GM23338 (cell line): ENCODE measurements around the gene SLC37A1. TPM values are rescaled to one million over a fixed set of nuclear protein-coding genes. Genes with fewer than 3 reads are reported as not detected.

Source experiments
- ATAC-seq: fragments of 200-7000 bp; cut with Tn5 transposase; 3 replicates; pipeline ENCODE4 v1.9.1; 2020
- DNase-seq: peaks from one replicate; pipeline ENCODE4 v3.0.0-alpha.2; 2015; ENCODE audit warnings: low spot score
- H2AFZ ChIP-seq: fragments of 200-600 bp; sonication (generic); 2 replicates; pipeline ENCODE4 v1.8.0; 2016; ENCODE audit warnings: antibody characterized with exemption, mild to moderate bottlenecking, moderate library complexity
- H3F3A ChIP-seq: fragments of 200-600 bp; sonication (generic); replicated peaks from 2 replicates; pipeline ENCODE4 v1.8.0; 2017; ENCODE audit warnings: antibody characterized with exemption, mixed run types, low read depth
- H3K27ac ChIP-seq: fragments of 200-600 bp; sonication (generic); 2 replicates; pipeline ENCODE4 v1.6.1; 2016; ENCODE audit warnings: low read depth
- H3K27me3 ChIP-seq: fragments of 200-600 bp; sonication (generic); 2 replicates; pipeline ENCODE4 v1.8.0; 2016; ENCODE audit warnings: mild to moderate bottlenecking, mixed run types, moderate library complexity; ENCODE audit not compliant: insufficient read depth
- H3K36me3 ChIP-seq: fragments of 200-600 bp; sonication (generic); 2 replicates; pipeline ENCODE4 v1.8.0; 2016; ENCODE audit warnings: mild to moderate bottlenecking; ENCODE audit not compliant: insufficient read depth
- H3K4me1 ChIP-seq: fragments of 200-600 bp; sonication (generic); 2 replicates; pipeline ENCODE4 v1.8.0; 2016; ENCODE audit warnings: mild to moderate bottlenecking, moderate library complexity; ENCODE audit not compliant: insufficient read depth
- H3K4me2 ChIP-seq: fragments of 200-600 bp; sonication (generic); 2 replicates; pipeline ENCODE4 v1.7.1; 2017; ENCODE audit warnings: mixed run types
- H3K4me3 ChIP-seq: fragments of 200-600 bp; sonication (generic); 2 replicates; pipeline ENCODE4 v1.6.1; 2016; ENCODE audit warnings: mixed run types
- H3K79me2 ChIP-seq: fragments of 200-600 bp; sonication (generic); replicated peaks from 2 replicates; pipeline ENCODE4 v1.8.0; 2017; ENCODE audit warnings: mild to moderate bottlenecking; ENCODE audit not compliant: insufficient read depth
- H3K9me2 ChIP-seq: fragments of 200-600 bp; sonication (generic); 2 replicates; pipeline ENCODE4 v1.8.0; 2017; ENCODE audit not compliant: insufficient read depth
- H4K20me1 ChIP-seq: fragments of 200-600 bp; sonication (generic); replicated peaks from 2 replicates; pipeline ENCODE4 v1.8.0; 2017; ENCODE audit warnings: mild to moderate bottlenecking; ENCODE audit not compliant: insufficient read depth
- H3K27ac Mint-ChIP-seq: 2 replicates; pipeline ENCODE4 v1.8.0; 2020; ENCODE audit warnings: inconsistent platforms, mild to moderate bottlenecking, moderate library complexity, mixed read lengths
- H3K27me3 Mint-ChIP-seq: 3 replicates; pipeline ENCODE4 v1.8.0; 2022; ENCODE audit warnings: low read depth, mild to moderate bottlenecking, moderate library complexity, mixed read lengths, inconsistent platforms; ENCODE audit not compliant: insufficient read depth, poor library complexity
- H3K36me3 Mint-ChIP-seq: 3 replicates; pipeline ENCODE4 v1.8.0; 2021; ENCODE audit warnings: low read depth, mild to moderate bottlenecking, inconsistent platforms, moderate library complexity, mixed read lengths
- H3K4me1 Mint-ChIP-seq: 3 replicates; pipeline ENCODE4 v1.8.0; 2020; ENCODE audit warnings: mild to moderate bottlenecking, inconsistent platforms, mixed read lengths
- H3K4me3 Mint-ChIP-seq: 3 replicates; pipeline ENCODE4 v1.8.0; 2021; ENCODE audit warnings: moderate library complexity, mild to moderate bottlenecking, inconsistent platforms, mixed read lengths
- H3K9me3 Mint-ChIP-seq: 3 replicates; pipeline ENCODE4 v1.8.0; 2020; ENCODE audit warnings: moderate library complexity, mild to moderate bottlenecking, inconsistent platforms, mixed read lengths
- CREB1 ChIP-seq: fragments of 250-450 bp; sonication (Bioruptor Pico); IDR thresholded peaks from 2 replicates; pipeline ENCODE4 v1.5.0; 2020; ENCODE audit warnings: low read depth, mild to moderate bottlenecking, moderate library complexity
- CTCF ChIP-seq, 2 experiments: fragments of 200-600 bp in 1 of 2; sonication (generic) in 1 of 2; conservative IDR thresholded peaks; 2 replicates each; pipeline versions ENCODE4 v1.5.1 to v1.6.1; 2016 to 2017; ENCODE audit warnings: antibody characterized with exemption in 2 of 2, low read depth in 2 of 2, mild to moderate bottlenecking in 2 of 2, moderate library complexity in 1 of 2
- EZH2 ChIP-seq: fragments of 200-600 bp; sonication (generic); IDR thresholded peaks from one replicate; pipeline ENCODE4 v1.8.0; 2017; ENCODE audit warnings: antibody characterized with exemption, mild to moderate bottlenecking, low read depth; ENCODE audit not compliant: unreplicated experiment
- EZH2phosphoT487 ChIP-seq: fragments of 200-600 bp; sonication (generic); IDR thresholded peaks from one replicate; pipeline ENCODE4 v1.8.1; 2018; ENCODE audit warnings: antibody characterized with exemption; ENCODE audit not compliant: unreplicated experiment
- JUNB ChIP-seq: IDR thresholded peaks from one replicate; pipeline ENCODE4 v1.6.1; 2016; ENCODE audit warnings: antibody characterized with exemption; ENCODE audit not compliant: unreplicated experiment
- NANOG ChIP-seq: IDR thresholded peaks from 2 replicates; pipeline ENCODE4 v1.6.1; 2016; ENCODE audit warnings: antibody characterized with exemption, borderline replicate concordance
- POLR2AphosphoS5 ChIP-seq: IDR thresholded peaks from 2 replicates; pipeline ENCODE4 v1.6.1; 2016; ENCODE audit warnings: antibody characterized with exemption, low read depth
- STAT1 ChIP-seq: IDR thresholded peaks from one replicate; pipeline ENCODE4 v1.6.1; 2016; ENCODE audit warnings: antibody characterized with exemption; ENCODE audit not compliant: unreplicated experiment
- ZNF114 ChIP-seq: fragments of 250-450 bp; sonication (Bioruptor Pico); IDR thresholded peaks from 2 replicates; pipeline ENCODE4 v1.5.0; 2020; ENCODE audit warnings: mild to moderate bottlenecking, moderate library complexity
- ZNF331 ChIP-seq: fragments of 250-450 bp; sonication (Bioruptor Pico); IDR thresholded peaks from 2 replicates; pipeline ENCODE4 v1.5.0; 2020; ENCODE audit warnings: low read depth, mild to moderate bottlenecking, moderate library complexity
- ZNF462 ChIP-seq: fragments of 250-450 bp; sonication (Bioruptor Pico); IDR thresholded peaks from 2 replicates; pipeline ENCODE4 v1.5.0; 2020; ENCODE audit warnings: mild to moderate bottlenecking, moderate library complexity
- polyA plus RNA-seq: library from polyadenylated mRNA; unstranded; fragments of >200 nt; fragmentation: Nextera tagmentation; extraction: Ambion mirVana; gene quantifications from 2 replicates; pipeline ENCODE4 v1.2.1, GENCODE V29; 2016
- total RNA-seq: library from RNA; depleted of rRNA; stranded (reverse); fragments of >200 nt; shearing (Covaris generic); gene quantifications from 2 replicates; pipeline ENCODE4 v1.2.3, GENCODE V29; 2014

Gene SLC37A1
- total and polyA plus RNA-seq, 2 experiments from 2014 or later, result 14.0 to 30.3 TPM

GRCh38 chr21:42555756-42556438 lies 42.2 kb downstream of the SLC37A1 start:
- Histone ChIP-seq H3K27ac (no peak overlapping the region), H3K27me3 (no peaks in the 10 kb centered on the region), H3K36me3 (no peaks in the 10 kb centered on the region; the same call in 1 of the 2 replicates), H3K4me1 (peaks cover 15% of the 10 kb centered on the region), H3K4me3 (no peak overlapping the region), H3K79me2 (no peaks in the 10 kb centered on the region), H3K4me2 (no peak overlapping the region), H3F3A (no peaks in the 10 kb centered on the region), H2AFZ (no peak overlapping the region), H3K9me2 (peaks cover 7% of the 10 kb centered on the region; the same call in 1 of the 2 replicates), H4K20me1 (no peaks in the 10 kb centered on the region)
- Mint-ChIP-seq H3K4me1 (peaks cover 22% of the 10 kb centered on the region), H3K36me3 (peaks cover 53% of the 10 kb centered on the region), H3K9me3 (peaks cover 16% of the 10 kb centered on the region), H3K27me3 (peaks cover 11% of the 10 kb centered on the region), H3K4me3 (no peak overlapping the region), H3K27ac (no peak overlapping the region)
- ATAC-seq (no peak), DNase-seq (no peak)
- TF ChIP-seq ZNF331 (CRISPR knock-in tag) (no peak), CTCF (conservative IDR thresholded peaks at IDR 0.05; ENCODE audit: low read depth in 2 of 2) (no peak), STAT1 (no peak)

- ATAC-seq, result no peak
- H3K79me2 ChIP-seq, result no peaks in the 10 kb centered on the region
- Mint-ChIP-seq H3K36me3 (peaks cover 53% of the 10 kb centered on the region), H3K27ac (no peak overlapping the region), H3K27me3 (peaks cover 11% of the 10 kb centered on the region), H3K4me3 (no peak overlapping the region), H3K4me1 (peaks cover 17% of the 10 kb centered on the region), H3K9me3 (peaks cover 10% of the 10 kb centered on the region)
- H4K20me1 ChIP-seq, result no peaks in the 10 kb centered on the region
- no peak overlapping the region for H3K4me3 ChIP-seq
- no peaks in the 10 kb centered on the region; the same call in 1 of the 2 replicates for H3K36me3 ChIP-seq
- DNase-seq, result no peak
- H3K27ac ChIP-seq, result no peak overlapping the region
- H3K9me2 ChIP-seq, result peaks cover 7% of the 10 kb centered on the region; the same call in 1 of the 2 replicates
- H3K4me1 ChIP-seq, result peaks cover 15% of the 10 kb centered on the region
- no peak overlapping the region for H3K4me2 ChIP-seq
- H3K27me3 ChIP-seq, result no peaks in the 10 kb centered on the region
- no peak overlapping the region for H2AFZ ChIP-seq
- no peaks in the 10 kb centered on the region for H3F3A ChIP-seq
- TF ChIP-seq CTCF (conservative IDR thresholded peaks at IDR 0.05; ENCODE audit: low read depth in 2 of 2) (no peak), ZNF462 (CRISPR knock-in tag) (no peak), STAT1 (no peak), CREB1 (CRISPR knock-in tag) (no peak), EZH2phosphoT487 (no peak), ZNF331 (CRISPR knock-in tag) (no peak), EZH2 (no peak), POLR2AphosphoS5 (no peak), JUNB (no peak), NANOG (no peak), ZNF114 (CRISPR knock-in tag) (no peak)
Measured at GRCh38 chr21:42556476-42556875, 42.8 kb downstream of the SLC37A1 start.
